ENCODE results near the gene ZNF362.

DNA sequence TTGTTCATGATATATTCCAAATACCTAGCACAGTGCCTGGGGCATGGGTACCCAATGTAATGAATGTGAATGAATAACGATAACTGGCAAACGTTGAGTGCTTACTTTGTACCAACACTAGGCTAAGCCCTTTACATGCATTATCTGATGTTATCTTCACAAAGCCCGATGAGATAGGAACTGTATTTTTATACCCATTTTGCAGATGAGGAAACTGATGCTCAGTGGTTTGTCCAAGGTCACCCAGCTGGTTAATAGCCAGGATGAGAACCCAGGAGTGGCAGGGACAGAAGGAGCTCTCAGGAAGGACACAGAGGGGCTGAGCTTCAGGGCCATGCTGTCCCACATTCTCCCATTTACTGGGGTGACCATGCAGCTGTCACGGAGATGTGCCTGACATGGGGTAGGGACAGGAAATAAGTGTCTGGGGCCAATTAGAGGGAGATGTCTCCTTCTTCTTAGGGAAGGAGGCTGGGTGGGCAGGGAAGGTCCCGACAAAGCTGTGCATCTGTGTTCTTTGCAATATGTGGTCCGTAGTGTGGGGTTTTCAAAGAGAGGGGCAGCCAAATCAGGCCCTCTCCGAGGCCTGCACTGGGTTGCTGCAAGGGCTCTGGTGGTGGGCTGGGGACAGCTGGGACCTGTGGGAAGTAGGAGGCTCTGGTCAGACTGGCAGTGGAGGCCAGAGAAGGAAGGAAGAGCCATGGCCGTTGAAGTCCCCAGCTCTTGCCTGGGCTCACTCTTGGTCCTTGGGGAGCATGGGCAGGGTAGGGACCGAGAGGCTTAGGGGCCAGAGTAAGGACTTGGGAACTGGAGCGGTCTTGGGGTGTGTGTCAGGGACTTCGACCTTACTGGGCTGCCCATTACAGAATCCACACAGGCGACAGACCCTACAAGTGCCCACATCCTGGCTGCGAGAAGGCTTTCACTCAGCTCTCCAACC is 38.0 kb downstream of the ZNF362 start:
- TF ChIP-seq POLR2A (IDR thresholded peaks at IDR 0.05) (no peak), CTCF (IDR thresholded peaks at IDR 0.05) (no peak)

Data from stomach (tissue), 4 donors.